CD4-positive, alpha-beta T cell treated with Interleukin-4 for 1 hour (primary cell): ENCODE data around the gene CPED1.
"Not testable (repeated sequence)": the region's sequence is repeated elsewhere in the genome, so short reads cannot be mapped to it uniquely, and the experiment has no call there.

Experiments
- DNase-seq, 2 donors: peaks; one replicate each; pipeline ENCODE4 v3.0.0-alpha.2; 2020 to 2022

The CPED1 gene

DNA sequence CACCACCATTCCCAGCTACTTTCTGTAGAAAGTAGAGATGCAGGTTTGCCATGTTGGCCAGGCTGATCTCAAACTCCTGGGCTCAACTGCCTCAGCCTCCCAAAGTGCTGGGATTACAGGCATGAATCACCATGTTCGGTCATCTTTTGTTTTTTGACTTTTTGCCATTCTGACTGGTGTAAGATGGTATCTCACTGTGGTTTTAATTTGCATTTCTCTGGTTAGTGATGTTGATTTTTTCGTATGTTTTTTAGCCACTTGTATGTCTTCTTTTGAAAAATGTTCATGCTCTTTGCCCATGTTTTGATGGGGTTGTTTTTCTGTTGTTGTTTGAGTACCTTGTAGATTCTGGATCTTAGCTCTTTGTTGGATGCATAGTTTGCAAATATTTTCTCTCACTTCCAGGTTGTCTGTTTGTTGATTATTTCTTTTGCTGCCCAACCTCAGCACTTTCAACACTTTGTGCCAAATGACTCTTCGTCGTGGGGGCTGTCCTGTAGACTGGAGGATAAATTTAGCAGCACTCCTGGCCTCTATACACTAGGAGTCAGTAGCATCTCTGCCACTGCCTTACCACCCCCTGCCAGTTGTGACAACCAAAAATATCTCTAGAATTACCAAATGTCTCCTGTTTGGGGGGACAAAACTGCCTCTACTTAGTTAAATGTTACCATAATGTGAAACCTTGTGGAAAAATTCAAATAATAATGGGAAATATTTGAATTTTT is 6.5 kb upstream of the CPED1 start:
- DNase-seq: no peak

DNA sequence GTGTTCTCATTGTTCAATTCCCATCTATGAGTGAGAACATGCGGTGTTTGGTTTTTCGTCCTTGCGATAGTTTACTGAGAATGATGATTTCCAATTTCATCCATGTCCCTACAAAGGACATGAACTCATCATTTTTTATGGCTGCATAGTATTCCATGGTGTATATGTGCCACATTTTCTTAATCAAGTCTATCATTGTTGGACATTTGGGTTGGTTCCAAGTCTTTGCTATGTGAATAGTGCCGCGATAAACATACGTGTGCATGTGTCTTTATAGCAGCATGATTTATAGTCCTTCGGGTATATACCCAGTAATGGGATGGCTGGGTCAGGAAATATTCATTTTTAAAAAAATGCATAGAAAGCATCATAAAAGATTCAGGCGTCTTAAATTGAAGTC is 4.9 kb upstream of the CPED1 start:
- not testable (repeated sequence) for DNase-seq

DNA sequence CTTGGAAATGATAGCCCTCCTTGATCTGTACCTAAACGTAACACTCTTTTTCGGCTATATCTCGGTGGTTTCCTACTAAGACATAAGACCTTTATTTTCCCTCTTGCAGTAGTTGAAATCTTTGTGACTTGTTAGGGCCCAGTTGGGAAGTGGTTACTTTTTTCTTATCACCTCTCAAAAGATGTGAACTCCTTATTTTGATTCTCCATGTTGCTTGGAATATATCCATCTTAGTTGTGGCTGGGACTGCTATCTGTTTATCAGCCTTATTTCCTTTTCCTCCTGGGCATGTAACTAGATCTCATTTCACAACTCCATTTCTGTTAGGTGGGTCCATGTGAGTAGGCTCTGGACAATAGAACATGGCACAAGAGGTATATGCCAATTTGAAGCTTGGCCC is 4.1 kb upstream of the CPED1 start:
- DNase-seq: no peak

DNA sequence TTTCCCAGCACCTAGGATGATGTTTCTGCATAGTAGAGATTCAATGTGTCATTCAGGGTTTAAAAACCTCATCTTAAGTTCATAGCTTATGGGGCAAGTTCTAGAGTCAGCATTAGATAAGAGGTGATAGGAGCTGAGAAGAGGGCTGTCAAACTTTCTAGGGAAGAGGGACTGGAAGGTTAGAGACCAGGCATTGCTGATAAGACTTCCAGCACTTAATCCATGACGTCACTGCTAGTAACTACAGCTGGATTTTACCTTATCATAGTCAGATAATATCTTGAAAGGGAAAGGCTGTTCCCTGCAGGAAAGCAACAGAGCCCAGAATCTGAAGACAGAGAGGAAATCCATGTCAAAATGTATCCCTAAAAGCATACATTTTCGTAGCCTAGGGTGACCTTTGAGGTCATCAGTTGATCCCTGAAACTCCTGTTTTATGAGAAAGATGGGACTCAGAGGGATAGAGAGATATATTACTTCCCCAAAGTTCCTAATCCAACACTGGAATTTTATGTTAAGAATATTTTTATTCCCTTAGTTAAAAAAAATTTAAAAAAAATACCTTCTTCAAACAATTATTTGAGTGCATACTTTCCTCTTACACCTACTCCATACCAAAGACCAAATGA is 3.3 kb upstream of the CPED1 start:
- no peak for DNase-seq

DNA sequence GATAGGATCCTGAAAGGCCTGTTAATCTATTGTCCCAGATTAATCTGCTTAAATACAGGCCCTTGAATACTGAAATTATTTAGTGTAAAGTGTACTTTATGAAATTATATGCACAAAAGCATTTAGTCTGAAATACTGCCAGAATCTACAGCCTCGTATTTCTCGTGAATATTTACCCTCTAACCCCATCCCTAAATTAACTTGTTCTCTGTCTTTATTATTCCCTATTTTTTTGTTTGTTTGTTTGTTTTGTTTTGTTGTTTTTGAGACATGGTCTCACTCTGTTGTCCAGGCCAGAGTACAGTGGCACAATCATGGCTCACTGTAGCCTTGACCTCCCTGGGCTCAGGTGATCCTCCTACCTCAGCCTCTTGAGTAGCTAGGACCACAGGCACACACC is 2.7 kb upstream of the CPED1 start:
- no peak for DNase-seq

DNA sequence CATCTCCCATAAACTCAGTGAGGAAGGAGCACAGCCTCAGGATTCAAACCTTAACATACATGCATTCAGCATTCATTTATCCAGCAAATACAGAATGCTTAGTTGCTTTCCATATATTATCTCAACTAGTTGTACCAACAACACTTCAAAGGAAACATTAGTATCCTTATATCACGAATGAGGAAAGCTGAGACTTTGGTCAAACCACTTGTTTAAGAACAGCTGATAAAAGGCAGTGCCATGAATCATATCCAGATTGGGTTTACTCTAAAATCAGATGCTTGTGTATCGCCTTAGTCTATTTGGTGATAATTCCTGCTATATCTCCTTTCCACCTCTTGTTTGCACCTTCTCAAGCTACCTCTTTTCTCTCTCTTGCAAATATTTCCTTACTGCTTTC is 1.9 kb upstream of the CPED1 start:
- no peak for DNase-seq

DNA sequence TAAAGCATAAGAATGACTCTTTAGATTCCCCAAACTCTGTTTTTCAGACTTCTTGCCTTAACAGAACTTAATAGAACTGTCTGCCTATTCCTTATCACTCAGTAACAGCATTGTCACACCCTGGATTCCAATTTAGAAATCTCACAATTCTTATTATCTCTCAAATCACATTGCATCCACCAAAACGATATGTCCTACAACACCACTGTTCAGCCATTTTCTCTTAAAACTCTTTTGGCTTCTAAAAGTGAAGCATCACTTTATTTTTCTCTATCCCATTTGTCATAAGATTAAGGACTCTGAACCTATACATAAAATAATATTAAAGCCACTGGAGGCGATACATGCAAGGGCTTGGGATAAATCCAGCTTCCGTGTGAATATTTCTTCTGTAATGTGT is 1.2 kb upstream of the CPED1 start:
- DNase-seq: no peak

DNA sequence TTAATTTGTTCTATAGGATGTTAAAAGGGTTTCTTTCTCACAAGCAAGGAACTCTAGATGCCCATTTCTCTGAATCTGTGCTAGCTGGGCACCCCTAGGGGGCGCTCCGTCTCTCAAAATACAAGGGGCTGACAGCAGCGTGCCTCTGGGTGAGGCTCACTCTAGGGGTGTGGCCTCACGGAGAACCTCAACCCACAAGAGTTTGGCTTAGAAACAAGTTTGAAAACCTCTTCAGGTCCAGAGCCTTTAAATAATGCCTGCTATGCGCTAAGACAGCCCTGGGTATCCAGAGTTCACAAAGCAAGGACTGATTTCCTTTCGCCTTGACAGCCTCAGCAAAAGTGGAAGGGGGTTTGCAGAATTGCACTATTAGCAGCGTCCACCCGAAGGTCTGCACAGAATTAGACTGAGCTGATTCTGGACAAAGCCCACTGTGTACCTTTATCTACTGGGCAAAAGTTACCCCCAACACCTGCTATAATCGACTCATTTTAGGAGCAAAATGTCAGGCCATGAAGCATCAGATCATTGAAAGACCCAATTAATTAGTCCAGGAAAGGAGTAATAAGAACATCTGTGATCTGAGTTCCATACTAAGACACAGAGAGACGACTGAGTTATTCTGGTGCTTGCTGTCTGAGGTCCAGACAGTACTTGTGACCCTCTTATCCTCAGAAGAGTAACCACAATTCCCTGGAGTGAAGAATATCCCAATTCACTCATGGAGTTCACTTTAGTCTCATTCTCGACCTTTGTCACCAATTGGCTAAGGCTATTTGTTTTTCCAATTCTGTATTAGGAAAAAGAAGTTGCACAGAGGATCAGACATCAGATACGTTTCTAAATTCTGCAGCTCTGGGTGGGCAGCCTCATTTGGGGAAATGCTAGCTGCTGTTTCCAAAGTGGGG is 574 bp upstream of the CPED1 start:
- DNase-seq: peak; percentile 87 to 89

DNA sequence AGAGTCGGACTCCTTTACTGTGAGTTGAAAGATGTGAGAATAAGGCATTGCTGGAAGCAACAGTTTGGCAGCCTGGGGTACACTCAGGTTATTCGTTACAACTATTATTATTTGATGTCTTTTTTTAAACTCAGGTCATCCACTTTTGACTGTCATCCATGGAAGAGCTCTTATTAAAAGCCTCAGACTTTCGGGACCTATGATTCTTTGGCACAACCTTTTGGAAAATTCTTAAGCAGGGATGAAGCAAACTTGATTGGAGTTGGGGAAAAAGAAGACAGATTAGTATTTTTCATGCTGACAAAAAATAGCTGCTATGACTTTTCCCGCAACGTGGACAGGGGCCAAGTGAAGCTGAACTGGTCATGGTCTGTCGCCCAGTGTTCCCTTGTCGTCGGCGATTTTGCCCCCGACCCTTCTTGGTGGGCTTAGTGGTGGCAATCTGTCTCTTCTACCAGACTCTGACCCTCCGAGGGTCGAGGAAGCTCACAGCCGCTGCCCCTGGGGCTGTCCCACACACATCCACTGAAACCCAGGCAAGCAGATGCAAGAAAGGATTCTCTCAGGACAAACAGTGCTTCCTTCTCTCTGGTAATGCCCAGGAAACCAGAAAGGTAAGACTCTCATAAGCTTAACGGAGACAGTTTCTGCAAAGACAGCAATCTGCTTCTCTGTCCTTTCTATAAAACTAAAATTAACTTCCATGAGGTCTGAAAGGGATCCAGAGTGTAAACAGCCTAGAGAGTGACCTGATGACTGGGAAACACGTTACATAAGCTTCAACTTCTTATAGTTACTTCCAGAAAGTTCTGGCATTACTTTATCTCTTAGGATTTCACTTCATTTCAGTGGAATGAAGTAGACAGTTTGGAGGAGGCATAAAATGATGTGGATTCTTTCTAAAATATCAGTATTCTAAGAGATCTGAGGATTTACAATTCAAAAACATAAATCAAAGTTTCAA is 1.0 kb downstream of the CPED1 start:
- DNase-seq: no peak

DNA sequence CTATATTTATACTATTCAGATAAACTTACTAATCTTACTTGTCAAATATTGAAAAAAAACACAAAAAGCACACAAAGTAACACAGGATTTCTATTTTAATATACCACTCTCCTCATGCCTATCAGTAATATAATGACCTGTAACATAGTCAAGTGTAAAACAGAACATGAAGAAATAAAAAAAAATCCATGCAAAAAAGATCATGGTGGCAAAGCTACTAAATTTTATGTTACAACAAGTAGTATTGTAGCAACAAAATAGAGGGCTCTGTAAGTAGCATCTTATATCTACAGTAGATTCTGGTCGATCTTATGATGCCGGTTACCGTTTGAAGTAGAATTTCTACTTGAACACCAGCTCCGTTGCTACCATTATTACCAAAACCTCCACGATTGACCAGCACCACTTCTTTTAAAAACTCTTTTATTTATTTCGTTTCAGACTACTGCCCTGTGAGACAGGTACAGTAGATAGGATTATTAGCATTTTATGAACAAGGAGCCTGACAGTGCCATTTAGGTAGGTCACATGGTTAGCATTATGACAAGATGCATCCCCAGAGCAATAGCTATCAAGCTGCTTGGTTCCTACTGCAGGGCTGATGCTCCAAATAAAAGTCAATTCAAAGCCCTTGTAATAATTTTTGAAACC is 2.1 kb downstream of the CPED1 start:
- DNase-seq: no peak

DNA sequence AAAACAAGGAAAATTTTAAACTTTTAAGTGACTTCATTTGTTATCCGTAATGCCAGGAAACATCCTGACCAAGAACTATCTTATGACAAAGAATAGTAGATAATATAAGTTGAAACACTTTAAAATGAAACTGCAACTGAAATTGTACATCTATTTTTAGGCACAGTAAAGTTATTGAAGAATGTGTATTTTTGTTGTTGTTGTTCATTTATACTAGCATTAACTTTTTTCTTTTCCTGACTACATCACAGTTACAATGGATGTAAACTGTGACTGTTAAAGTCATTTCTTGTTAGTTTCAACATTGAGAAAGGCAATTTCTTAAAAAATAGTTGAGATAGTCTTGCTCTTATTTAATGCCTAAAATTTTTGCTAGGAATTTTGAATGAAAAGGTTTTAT is 2.6 kb downstream of the CPED1 start:
- DNase-seq: no peak

DNA sequence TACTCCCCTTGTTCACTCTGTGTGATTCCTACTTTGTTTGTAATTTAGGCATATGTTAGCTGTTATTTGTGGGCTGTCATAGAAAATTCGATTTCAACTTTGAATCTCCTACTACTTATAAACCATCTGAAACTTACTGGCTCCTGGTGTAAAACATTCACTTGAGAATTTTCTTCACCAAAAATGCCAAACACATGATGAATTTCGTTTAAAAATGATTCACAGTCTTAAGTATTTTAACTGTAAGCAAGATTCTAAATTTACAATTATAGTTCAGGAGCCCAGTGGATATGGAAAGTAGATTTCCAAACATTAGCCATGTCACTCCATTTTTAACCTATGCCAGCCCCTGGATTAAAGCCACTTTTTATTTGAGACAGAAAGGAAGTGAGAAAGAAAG is 3.1 kb downstream of the CPED1 start:
- no peak for DNase-seq

DNA sequence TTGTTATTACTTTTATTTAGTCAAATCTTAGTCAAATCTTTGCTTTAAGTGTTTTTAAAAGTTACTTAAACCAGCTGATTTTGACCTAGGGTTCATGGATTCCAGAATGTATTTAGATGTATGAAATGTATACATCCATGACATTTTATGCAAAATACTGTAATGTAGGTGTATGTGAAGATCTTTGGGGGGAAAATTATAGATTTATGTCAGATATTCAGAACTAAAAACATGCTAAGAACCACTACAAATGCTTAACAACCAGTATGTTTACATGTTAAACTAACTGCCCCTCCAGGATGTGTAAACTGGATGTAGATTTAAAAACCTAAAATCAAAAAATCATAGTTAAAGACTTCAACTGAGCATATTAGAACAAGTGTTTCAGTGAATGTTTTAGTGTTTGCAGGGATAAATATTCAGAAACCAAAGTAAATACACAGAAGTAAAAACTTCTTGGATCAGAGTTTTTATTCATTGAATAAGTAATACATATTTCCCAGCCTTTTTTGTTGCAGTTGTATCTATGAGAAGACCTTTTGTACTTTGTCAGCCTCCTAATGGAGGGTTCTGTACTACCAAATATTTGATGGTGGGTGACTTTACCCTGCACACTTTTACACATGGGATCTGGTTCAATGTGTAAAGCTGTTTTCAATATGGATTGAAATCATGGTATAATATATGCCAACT is 3.9 kb downstream of the CPED1 start:
- DNase-seq: no peak

DNA sequence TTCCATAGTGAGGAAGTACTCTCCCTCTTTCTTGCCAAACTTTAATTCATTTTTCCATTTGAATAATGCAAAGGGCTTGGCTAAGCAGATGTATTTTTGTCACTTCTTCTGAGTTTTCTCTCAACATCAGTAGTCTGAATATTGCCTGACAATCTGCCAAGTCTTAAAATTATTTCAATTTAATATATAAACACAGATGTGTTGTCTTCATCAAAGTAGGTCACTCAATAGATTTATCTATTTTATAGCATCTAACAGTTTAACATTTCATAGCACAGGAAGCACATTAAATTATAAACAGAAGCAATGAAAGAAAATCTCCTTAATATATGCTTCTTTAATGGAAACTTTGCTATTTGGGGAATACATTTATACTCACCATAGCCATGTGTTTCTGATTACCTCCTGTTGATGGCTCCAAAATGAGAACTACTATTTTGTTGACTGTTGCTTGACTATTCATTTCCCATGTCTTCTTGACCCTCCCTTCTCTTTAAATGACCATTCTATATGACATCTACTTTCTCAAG is 4.5 kb downstream of the CPED1 start:
- no peak for DNase-seq

DNA sequence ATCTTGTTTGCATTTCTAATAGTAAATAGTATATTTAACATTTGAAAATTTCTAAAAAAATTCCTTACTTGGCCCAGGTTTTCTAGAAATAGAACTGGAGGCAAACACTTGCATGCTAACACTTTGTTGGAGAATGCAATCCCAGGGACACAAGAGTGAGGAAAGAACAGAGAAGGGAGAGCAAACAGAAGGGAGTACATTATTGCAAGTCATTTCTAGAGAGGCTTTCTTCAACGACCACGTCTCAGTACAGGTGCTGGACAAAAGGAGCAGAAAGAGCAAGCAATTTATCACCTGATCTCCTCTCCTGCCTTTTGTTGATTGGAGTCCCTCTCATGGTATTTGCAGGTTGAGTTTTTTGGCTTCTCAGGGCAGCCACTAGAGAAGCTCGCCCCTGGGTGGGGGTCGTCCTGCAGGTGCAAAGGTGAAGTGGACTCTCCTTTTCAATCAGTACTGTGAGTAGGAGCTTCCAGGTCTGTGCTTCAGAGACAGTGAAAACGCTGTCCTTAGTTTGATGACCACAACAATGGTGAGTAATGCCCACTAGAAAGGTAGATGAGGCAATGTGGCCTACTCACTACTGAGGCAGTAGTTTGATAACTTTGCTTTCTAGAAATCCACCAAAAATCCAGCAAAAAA is 5.2 kb downstream of the CPED1 start:
- DNase-seq: no peak

DNA sequence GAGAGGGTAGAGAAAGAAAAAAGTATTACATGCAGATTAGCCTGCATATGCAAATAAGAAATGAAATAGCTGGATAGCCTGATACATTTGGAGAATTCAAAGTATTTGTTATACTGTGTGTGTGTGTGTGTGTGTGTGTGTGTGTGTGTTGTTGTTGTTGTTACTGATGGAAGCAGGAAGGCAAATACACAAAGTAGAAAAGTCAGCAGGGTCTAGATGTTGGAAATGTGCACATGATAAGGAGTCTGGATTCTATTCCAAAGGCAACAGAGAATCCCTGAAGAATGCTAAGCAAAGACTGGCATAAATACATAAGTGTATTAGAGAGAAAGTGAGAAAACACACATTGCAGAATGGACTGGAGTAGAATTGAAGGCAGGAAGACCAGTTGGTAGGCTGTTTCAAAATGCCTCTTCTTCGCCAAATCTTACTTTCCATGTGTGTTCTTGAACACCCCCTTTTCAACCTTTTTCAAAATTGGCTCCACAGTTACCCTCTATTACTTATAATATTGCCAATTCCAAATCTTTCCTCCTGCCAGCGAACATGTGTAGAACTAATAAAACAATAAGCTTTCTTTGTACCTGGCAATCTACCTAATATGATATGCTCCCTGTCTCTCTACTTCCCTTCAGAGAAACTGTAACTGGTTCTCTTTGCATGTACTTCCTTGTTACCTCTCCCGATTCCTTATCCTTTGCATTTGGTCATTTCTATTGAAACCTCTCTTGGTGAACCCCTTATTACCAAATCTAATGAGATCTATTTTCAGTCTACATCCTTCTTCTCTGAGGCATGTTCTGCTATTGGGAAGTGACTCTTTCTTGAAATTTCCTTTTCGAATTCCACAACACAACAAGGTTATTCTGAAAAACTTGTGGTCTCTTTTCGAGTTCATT is 6.2 kb downstream of the CPED1 start:
- DNase-seq: no peak

DNA sequence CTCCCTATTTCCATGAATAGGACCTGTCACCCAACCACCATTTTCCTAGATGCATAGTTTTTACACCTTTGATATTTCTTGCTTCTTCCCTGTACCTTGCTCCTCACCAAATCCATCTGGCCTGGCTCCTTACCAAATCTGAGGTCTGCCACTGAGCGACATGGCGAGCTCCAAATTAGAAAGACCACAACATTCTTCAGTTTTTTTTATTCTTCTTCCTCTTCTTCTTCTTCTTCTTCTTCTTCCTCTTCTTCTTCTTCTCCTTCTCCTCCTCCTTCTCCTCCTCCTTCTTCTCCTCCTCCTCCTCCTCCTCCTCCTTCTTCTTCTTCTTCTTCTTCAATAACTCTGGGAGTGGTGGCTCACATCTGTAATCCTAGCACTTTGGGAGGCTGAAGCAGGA is 7.1 kb downstream of the CPED1 start:
- no peak for DNase-seq

DNA sequence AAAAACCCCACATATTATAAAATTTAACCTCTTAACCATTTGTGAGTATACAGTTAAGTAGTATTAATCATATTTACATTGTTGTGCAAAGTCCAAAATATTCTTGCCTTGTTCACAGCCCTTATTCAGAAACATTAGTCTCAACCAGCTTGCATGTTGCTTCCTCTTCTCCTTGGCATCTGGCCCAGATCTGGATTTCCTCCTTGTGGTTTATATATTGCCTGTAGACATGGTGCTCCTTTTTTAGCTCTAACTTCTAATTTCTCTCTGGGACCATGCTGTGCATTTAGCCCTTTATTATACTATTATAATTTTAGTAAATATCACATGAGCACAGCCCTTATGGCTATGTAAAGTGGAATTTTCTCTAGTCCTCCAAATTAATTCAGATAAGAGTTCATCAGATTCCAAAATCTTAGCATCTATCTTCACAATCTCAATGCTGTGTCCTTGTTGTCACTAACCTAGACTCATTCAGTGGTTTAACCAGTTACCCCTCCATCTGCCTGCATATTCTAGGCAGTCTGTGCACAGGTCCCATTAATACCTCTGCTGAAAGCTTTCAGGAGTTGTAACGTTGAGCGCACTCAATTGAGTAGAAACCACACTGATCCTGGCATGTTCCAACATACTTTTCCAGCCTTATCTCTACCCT is 7.9 kb downstream of the CPED1 start:
- peak; percentile 56 to 57 for DNase-seq

DNA sequence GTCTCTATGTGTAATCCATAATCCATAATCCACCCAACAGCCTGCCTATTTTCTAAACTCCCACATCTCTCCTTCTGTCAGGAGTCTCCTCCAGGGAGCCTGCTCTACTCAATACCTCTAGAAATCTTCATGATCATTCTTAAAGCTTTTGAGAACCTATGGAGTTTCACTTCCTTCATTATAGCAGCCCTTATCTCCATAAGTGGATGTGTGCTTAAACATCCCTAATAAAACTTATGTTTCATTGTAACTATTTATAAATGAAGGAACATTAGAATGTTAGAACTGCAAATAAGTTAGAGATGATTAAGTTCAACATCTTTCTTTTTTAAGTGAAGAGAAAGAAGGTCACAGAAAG is 8.5 kb downstream of the CPED1 start:
- DNase-seq: no peak
